Astrocyte of the cerebellum (primary cell): ENCODE data around the gene SH3GLB1.

Source experiments
- DNase-seq: peaks from one replicate; pipeline ENCODE4 v3.0.0-alpha.2; 2011; ENCODE audit warnings: low read depth
- H3K4me3 ChIP-seq: 2 replicates; pipeline ENCODE4 v1.5.1; 2011; ENCODE audit warnings: mild to moderate bottlenecking, low read depth, low read length, moderate library complexity
- in situ Hi-C: cut with HindIII; loops from 2 replicates; pipeline ENCODE4 v1.10.0; 2017; ENCODE audit warnings: low sequenced_read_pairs
- TF ChIP-seq, protein P1 (sequence below): IDR thresholded peaks from 2 replicates; pipeline ENCODE4 v1.5.1; 2012; ENCODE audit warnings: low read length, low read depth, moderate library complexity, mild to moderate bottlenecking; ENCODE audit errors: missing control alignments

SH3GLB1 gene

DNA sequence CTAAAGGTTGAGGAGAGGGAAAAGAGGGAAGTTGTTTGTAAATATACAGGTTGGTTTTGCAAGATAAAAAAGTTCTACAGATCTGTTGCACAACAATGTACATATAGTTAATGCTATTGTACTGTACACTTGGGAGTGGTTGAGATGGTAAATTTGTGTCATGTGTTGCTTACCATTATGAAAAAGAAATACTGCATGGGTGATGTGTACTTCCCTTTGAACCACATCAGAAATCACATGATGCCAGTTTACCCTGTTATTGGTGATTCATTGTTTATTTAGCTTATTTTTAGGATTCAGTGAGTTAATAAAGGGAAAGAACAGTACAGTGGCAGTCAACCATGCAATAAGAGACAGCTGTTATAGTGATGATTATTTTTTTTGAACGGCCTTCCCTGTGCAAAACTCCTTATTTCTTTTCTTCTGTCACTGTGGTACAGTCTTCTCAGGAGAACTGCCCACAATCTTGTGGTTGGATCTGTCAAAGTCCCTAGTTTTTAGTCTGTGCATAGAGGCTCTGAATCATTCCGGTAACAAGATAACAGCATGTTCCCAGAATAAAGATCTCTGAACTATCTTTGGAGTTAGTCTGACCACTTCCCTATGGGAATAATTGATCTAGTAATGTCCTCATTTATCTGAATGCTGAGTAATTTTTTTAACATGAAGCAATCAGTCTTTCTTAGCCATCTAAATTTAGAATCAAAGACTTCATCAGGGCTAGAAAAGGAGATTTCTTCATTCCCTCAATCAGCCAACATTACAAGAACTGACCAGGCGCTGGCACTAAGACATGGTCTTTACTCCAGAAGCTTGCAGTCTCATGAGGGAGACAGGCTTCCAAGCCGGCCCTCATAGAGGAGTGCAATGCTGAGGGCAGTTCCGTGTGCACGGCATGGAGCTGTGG is 84.2 kb downstream of the SH3GLB1 start:
- TF ChIP-seq, protein P1, sequence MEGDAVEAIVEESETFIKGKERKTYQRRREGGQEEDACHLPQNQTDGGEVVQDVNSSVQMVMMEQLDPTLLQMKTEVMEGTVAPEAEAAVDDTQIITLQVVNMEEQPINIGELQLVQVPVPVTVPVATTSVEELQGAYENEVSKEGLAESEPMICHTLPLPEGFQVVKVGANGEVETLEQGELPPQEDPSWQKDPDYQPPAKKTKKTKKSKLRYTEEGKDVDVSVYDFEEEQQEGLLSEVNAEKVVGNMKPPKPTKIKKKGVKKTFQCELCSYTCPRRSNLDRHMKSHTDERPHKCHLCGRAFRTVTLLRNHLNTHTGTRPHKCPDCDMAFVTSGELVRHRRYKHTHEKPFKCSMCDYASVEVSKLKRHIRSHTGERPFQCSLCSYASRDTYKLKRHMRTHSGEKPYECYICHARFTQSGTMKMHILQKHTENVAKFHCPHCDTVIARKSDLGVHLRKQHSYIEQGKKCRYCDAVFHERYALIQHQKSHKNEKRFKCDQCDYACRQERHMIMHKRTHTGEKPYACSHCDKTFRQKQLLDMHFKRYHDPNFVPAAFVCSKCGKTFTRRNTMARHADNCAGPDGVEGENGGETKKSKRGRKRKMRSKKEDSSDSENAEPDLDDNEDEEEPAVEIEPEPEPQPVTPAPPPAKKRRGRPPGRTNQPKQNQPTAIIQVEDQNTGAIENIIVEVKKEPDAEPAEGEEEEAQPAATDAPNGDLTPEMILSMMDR: no peak
- in situ Hi-C loops: no loop called here
- no peak overlapping the region for H3K4me3 ChIP-seq
- peak; percentile 93 for DNase-seq

DNA sequence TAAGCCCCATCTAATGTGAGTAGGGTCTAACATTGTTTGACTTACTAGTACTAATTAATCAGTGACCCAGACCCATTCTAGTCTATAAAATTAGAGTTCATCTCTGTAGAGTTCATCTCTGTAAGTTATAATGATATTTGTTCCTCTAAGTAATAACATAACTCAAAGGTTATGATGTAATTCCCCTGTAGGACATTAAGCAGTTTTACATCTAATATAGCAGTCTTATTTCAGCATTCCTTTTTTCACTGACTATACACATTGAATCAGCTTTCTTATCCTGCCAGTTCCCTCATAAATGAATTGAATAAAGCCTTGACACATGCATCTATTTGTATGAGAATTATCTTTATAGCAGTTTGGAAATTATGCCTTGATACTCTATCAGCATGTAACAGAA is 90.9 kb downstream of the SH3GLB1 start:
- no peak overlapping the region for H3K4me3 ChIP-seq
- TF ChIP-seq, protein P1: no peak
- DNase-seq: no peak
- in situ Hi-C loops: no loop called here
